ENCODE measurements around the gene ELL2.

DNA sequence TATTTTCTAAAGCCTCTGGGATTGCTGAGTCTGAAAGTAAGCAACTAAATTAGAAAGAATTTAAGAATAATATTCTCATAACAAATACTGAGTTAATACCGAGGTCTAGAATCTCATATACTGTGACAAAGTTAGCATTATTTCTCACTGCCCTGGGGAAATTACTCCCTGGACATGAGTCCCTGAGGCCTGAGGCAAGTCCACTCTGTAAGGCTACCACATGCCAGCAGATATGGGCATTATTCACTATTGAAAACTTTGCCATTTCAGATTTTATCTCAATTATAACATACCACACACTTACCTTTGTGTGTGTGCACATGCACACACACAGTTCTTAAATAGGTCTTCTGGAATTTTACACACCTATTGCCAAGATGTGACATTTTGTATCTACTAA is 22.9 kb downstream of the ELL2 start:
- TF ChIP-seq CTCF (IDR thresholded peaks at IDR 0.05) (no peak), ZFX (IDR thresholded peaks at IDR 0.05; ENCODE audit: borderline replicate concordance) (no peak)

Data from 22Rv1 (cell line).